ENCODE results near the gene NFKBIB.
"Not testable (repeated sequence)": the region's sequence is repeated elsewhere in the genome, so short reads cannot be mapped to it uniquely, and the experiment has no call there.

The NFKBIB gene

GRCh38 chr19:38928391-38929001 is 28.7 kb downstream of the NFKBIB start:
- no peak for DNase-seq

- DNase-seq: peak; percentile 88 to 100 (median 98)
These were observed 30.4 kb downstream of the NFKBIB start, which contains the start of gene SARS2 for GRCh38 chr19:38929929-38930775. SARS2 (minus strand) TSS chr19:38930763; CDS start chr19:38930736, 27 bp downstream.

GRCh38 chr19:38930776-38931520 is 31.2 kb downstream of the NFKBIB start, which contains the start of gene MRPS12:
MRPS12 (plus strand) TSS chr19:38930944; CDS start chr19:38931295, 351 bp downstream.
- peak in 9 of 14 donors; percentile 88 to 100 (median 98) for DNase-seq

GRCh38 chr19:38931521-38931793 is 31.7 kb downstream of the NFKBIB start:
- DNase-seq: no peak

- no peak for DNase-seq
These were observed 32.8 kb downstream of the NFKBIB start for GRCh38 chr19:38932425-38933179.

- DNase-seq: no peak
These were observed 33.8 kb downstream of the NFKBIB start for GRCh38 chr19:38933544-38933943.

GRCh38 chr19:38939957-38940356 is 40.2 kb downstream of the NFKBIB start:
- DNase-seq: no peak

- not testable (repeated sequence) for DNase-seq
These were observed 41.7 kb downstream of the NFKBIB start for GRCh38 chr19:38941466-38941865.

GRCh38 chr19:38941979-38942378 is 42.2 kb downstream of the NFKBIB start:
- DNase-seq: no peak

- no peak for DNase-seq
These were observed 42.9 kb downstream of the NFKBIB start for GRCh38 chr19:38942471-38943181.

- no peak for DNase-seq
These were observed 45.3 kb downstream of the NFKBIB start for GRCh38 chr19:38944981-38945506.

- no peak for DNase-seq
These were observed 45.9 kb downstream of the NFKBIB start for GRCh38 chr19:38945562-38946228.

- no peak for DNase-seq
These were observed 46.7 kb downstream of the NFKBIB start for GRCh38 chr19:38946229-38947010.

- DNase-seq: peak in 13 of 14 donors; percentile 29 to 84 (median 72)
These were observed 50.0 kb downstream of the NFKBIB start for GRCh38 chr19:38949580-38950367.

- no peak for DNase-seq
These were observed 51.4 kb downstream of the NFKBIB start for GRCh38 chr19:38951187-38951586.

GRCh38 chr19:38952395-38953165 is 52.8 kb downstream of the NFKBIB start:
- peak in 2 of 14 donors; percentile 1 to 3 for DNase-seq

- no peak for DNase-seq
These were observed 53.9 kb downstream of the NFKBIB start for GRCh38 chr19:38953677-38954076.

GRCh38 chr19:38956264-38956663 is 56.5 kb downstream of the NFKBIB start:
- DNase-seq: no peak

Data from C1 segment of cervical spinal cord (tissue), 14 donors.